T1000 (cell line): Measurements from ENCODE around the gene FBN1.

Experiments
- DNase-seq: peaks from one replicate; lab custom pipeline; 2025; ENCODE audit warnings: mixed read lengths; lab: John Stamatoyannopoulos, UW

Gene FBN1

DNA sequence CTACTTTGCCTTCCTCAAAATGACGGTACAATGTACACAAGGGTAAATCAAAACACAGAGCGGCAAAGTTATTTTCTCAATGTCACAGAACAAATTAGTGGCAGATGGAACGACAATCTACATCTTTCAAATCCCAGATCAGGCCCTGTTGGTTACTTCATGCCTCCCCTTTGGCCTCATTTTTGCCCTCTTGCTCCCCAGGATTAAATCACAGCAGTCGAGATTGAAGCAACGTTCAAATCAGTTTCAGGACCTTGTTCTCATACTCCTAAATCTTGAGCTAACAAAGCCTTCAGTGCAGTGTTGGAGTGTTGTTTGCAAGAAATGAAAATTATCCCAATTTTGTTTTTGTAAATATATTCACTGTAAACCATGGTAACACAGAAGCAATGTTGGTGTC is 91.4 kb downstream of the FBN1 start:
- DNase-seq = no peak

DNA sequence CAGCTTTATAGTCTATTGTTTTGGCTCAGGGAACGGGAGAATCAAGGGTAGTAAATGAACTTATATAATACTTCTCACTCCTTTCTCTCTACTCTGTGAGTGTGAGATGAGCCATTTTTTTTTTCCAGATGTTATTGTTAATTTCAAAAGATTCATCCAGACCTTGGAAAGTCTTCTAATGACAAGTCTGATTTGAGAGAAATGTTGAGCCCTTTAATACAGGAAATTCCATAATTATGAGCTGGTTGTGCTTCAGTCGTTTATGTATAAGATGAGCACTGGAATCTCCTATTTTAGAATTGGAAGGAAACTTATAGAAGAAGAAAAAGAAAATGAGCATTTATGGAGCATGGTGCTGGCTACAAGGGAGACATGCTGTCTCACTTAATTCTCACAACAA is 92.0 kb downstream of the FBN1 start:
- no peak for DNase-seq

DNA sequence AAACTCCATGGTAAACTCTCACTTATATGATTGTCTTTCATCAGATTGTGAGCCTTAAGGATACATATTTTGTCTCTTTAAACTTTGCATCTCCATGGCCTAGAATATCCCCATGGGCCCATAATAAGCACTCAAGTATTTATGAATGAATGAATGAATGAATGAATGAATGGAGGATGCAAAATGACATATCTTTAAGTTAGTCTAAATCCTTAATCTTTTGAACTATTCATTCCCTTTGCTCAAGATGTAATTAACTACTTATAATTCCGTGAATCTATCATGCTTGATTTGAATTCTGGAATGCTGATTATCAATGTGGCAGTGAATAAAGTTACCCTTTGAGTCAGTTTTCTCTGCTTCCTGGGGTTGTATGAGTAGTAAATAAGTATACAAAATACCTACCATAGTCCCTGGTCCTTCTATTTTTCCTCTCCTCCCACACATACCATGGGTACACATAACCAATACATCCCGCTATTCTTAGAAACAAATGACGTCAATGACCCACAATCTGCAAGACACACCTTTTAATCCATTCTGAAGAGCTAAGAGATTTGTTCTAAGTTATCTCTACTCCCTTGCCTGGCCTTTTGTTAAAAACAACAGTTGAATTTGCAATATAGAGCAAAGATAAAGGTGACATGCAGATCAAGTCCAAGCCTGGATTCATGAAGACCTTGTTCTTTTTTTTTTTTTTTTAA is 94.5 kb downstream of the FBN1 start:
- DNase-seq = no peak

DNA sequence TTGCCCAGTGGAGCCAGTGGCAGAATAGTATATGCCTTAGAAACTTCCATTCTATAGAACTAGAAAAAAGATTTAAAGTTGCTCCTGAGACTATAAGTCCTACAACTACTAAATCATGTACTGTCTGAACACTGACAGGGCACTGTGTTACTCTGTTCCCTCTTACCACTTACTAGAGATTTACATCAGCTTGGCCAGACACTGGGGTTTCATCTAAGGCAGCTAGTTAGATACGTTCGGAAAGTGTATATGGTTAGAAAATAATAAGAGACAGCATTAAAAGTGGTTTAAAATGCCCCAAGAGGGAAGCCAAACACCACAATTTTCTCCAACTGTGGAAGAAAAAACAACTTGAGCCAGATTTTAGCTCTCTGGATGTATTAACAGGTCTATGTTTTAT is 97.1 kb downstream of the FBN1 start:
- DNase-seq = no peak

DNA sequence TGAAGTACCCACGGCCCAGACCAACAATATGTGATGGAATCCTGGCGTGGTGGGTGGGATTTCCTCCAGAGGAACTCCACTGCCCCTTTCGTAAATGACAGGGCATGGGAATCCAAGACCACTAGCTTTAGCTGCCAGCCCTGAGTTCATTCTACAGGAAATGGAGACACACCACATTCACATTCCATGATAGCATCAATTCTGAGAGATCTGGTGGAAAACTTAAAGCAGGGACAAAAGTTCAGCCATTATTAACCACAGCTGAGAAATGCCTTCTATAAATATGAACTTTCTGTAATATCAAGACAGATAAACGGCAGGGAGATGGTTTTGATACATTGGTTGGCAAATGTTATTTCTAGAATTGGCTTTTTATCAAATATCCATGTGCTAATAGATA is 98.2 kb downstream of the FBN1 start:
- DNase-seq = no peak

DNA sequence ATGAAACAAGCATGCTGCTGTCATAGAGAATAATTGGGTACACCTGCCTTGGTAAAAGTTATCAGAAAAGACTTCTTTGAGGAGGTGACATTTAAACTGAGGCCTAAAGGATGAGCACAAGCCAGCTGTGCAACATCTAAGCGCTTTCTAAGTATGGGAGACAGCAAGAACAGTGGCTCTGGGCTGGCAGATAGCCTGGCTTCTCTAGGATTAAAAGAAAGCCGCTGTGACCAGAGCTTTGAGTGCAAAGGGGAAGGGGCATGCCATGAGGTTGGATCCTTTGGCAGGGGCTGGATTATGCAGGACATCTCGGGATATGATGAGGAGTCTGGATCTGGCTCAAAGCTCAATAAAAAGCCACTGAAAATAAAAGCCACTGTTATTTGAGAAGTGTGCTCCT is 99.2 kb downstream of the FBN1 start:
- no peak for DNase-seq

DNA sequence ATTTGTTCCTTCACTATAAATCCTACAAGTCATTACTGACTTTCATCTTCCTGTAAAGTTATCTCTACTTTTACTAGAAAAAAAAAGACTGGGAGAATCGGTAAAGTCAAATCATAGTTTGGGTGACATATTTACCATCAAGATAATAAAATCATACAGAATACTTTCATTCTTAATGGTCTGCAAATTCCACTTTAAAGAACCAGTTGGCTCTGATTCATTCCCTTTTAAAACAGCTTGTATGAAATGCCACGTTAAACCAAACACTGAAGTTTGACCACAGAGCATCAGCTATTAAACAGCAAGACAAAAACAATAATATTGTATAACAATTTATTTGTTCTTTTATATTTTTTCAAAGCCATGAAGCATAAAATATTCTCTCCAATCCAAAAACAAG is 100.7 kb downstream of the FBN1 start:
- no peak for DNase-seq

DNA sequence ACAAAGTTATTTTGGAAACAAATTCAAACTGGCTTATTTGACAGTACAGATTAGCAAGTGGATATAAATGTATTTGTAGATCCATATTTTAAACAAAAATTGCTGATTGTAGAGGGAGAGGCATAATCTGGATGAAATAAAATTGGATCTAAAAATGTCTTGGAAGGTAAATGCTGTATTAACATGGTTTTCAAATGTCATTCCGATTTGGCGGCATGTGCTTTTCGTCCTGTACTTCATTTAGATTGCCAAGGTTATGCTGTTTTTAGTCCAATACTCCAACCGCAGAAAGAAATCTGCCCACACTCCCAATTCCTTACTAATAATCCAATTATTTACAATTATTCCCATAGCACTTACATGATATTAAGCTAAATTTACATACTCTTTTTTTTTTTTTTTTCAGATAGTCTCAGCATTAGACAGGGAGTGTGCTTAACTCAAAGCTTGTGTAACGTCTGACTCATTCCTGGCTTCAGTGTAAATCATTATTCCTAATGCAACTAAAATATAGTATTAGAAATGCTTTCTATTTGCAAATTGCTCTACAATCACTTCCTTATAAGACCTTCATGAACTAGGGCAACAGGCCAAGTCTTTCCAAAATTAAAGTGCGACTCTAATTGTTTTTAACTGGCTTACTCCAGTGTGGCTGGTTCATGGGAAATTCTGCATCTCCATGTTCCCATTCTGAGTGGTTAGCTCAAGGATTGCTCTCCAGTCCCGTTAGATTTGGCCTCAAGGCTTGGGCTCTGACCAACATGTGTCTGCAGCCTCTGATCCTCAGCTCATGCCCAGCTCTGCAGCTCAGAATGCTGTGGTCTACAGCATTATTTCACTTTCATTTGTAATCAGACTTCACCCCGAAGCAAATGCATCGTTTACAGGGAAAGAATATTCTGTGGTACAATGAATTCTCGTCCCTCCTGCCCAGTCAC is 103.9 kb downstream of the FBN1 start:
- DNase-seq = no peak

DNA sequence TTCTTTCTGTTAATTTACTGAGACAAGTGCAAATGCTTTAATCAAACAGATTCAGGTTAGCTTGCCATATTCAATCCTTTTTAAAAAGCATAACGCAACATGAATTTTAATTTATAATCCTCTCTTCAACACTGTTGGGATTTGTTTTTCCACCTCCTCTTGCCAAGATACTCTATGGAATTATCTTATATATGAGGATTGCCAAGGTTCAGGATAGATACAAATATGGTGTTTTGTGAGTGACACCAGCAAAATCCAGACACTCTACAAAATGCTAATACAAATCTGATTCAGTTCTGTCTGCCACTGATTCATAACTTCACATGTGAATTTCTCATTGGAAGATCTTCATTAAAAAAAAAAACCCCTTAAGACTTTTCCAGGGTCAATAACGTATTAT is 104.8 kb downstream of the FBN1 start:
- DNase-seq = no peak

DNA sequence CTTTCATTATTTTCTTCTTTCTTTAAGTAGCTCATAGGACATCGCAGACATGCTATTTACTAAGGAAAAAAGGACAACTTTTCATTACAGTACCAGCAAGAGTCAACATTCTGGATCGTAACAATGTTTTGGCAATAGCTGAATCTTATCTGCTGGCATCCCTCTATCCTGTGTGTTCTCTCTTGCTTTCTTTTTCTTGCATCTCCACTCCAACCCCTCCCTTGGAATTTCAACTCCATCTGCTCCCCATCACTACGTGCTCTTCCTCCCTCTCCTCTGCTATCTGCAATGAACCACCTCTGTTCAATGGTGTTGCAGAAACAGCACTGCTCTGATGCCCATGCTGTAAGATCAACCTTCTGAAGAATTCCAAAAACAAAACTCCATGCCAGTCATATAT is 106.6 kb downstream of the FBN1 start:
- DNase-seq = no peak

DNA sequence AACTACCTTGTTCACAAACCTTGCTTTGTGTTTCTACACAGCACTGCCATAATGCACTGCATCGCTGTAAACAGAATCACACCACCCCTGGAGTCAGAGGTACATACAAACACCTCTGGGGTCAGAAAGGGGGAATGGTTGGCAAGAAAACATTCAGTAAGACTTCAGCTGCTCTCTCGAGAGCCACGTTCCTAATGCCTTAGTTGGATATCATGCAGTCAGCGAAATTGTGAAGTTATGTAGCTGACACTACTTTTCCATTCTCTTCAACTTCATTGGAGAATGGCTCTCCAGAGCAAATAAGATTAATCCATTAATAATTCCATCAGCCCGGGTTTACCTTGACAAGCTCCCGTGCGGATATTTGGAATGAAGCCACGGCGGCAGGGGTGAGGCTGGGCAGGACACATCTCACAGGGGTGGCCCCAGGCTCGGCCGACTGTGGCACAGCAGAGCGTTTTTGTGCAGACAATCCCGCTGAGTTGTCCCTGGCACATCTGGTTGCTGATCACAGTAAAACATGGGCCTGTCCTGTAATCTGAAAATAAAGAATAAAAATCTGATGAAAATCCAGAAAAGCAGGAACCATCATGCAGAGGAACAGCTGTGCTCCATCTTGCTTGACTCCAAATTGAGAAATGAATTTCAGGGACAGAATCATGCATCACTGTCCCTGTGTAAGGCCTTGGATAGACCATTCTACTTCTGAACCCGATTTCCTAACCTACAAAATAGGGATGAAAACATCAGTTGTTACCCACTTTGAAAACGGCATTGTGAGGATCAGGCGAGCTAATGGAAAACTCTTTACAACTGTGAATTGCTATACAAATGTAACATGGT is 108.0 kb downstream of the FBN1 start:
- no peak for DNase-seq

DNA sequence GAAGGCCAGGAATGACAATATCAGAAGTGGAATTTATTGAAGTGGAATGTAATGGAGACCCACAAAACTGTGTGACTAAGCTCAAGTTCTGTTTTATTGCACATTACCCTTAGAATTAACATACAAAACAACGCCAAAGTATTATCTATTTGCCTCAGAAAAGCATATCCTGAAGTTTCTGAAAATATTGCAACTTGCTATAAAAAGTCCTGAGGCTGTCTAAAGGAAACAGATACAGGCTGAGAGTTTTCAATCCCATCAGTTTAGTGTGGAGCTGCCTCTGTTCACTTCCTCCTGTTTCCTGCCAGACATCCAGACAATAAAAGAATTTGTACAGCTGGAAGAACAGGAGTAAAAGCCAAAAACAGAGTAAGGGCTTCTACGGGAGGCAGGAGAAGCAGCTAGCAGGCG is 108.8 kb downstream of the FBN1 start:
- no peak for DNase-seq

DNA sequence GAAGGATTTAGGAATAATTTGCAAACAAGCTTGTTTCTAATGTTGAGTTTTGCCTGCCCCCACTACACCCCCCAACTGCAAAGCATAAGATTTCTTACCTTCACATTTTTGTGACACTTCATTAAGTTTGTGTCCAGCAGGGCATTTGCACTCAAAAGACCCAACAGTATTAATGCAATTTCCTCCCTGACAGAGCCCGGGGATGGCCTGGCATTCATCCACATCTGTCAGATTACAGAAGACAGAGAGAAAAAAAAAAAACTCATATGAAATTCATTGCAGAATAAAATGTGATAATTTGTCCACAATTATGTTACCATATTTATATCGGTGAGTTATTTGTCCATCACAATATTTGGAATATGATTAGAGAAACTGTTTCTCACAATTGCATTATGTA is 111.5 kb downstream of the FBN1 start:
- no peak for DNase-seq

DNA sequence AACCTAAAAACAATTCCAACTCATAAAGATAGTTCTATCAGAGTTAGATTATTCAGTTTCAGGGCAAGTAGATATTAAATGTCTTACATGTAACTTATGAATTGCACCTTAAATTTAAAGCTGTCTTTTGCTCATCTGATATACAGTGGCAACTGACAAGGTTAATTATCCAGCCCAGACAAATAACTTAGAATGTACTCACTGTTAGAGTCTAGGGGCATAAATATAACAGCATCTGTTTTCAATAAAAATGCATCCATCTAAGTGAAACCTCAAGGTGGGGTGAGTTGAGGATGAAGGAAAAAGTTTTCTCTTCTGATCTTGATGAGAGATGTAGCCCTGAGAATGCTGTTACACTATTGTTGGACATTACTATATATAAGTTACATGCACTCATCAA is 112.6 kb downstream of the FBN1 start:
- DNase-seq = no peak

DNA sequence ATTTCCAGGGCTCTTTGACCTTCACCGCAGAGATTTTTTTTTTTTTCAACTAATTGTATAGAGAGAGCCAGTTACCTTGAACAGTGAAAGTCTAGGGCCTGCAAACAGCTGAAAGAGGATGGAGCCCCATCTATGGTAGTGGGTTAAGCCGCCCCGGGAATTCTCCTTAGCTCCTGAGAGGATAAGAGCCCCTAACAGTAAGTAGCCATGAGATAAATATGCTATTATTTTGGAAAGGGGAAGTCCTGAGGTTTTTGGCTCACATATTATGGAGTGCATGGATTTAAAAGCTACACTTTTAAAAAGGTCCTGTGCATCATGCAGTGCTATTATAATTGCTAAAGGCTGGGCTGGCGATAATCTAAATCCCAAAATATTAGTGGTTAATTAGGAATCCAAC is 115.0 kb downstream of the FBN1 start:
- DNase-seq = no peak

DNA sequence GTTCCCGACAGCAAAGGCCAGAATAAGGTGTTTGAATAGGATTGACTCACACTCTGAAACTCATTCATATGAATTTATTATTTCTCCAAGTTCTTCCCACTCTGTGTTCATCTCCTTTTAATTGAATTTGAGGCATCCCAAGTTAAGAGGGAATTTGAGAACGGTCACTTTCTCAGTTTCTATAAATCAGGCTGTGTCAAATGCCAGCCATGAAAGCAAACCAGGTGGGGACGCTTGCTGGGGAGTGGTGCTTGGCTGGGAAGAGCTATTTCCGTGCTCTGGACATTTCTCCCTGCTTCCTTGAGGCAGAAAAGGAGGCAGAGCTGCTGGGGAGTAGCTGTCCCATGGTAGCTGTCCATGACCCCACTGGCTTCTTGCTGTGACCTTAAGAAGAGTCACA is 116.6 kb downstream of the FBN1 start:
- DNase-seq = no peak

DNA sequence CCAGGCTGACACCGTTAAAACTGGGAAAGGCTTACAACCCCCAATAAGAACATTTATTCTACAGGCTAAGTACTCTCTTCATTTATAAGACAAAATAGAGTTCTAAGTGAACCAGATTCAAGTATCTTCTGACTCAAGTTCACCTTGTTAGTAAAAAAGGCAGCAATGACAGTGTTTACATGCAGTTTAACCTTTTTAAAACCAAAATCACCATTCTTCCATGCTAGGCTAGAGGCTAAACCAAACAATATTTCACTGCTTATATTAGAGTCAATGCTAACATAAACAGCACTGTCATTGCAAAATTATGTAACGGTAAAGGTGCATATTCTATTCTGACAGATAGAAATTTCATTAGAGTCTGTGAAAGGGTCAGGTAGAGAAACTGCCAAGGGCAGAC is 118.0 kb downstream of the FBN1 start:
- no peak for DNase-seq

DNA sequence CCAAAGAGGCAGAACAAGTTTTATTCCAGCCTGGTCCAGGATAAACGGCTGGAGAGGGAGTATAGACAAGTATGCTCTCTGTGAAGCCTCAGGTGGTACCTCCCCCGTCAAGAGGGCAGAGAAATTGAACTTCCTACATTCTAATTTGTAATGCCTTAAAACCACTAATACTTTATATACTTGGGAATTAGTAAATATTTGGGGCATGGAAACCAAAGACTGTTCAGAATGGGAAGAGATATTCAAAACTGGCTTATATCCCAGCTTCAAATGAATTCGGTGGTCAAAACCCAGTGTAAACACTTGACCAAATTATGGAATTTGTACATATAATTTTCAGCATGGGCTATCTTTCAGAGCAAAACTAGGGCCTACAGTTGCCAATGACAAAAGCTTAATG is 122.6 kb downstream of the FBN1 start:
- DNase-seq = no peak

DNA sequence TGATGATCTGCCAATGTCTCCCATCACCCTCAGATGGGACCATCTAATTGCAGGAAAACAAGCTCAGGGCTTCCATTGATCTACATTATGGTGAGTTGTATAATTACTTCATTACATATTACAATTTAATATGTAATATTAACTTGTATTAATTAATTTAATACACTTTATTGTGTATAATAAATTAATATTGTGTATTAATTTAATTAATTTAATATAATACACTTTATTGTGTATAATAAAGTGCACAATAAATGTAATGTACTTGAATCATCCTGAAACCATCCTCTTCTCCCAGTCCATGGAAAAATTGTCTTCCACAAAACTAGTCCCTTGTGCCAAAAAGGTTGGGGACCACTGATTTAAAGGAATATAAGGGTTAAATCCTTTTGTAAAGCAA is 123.4 kb downstream of the FBN1 start:
- no peak for DNase-seq

DNA sequence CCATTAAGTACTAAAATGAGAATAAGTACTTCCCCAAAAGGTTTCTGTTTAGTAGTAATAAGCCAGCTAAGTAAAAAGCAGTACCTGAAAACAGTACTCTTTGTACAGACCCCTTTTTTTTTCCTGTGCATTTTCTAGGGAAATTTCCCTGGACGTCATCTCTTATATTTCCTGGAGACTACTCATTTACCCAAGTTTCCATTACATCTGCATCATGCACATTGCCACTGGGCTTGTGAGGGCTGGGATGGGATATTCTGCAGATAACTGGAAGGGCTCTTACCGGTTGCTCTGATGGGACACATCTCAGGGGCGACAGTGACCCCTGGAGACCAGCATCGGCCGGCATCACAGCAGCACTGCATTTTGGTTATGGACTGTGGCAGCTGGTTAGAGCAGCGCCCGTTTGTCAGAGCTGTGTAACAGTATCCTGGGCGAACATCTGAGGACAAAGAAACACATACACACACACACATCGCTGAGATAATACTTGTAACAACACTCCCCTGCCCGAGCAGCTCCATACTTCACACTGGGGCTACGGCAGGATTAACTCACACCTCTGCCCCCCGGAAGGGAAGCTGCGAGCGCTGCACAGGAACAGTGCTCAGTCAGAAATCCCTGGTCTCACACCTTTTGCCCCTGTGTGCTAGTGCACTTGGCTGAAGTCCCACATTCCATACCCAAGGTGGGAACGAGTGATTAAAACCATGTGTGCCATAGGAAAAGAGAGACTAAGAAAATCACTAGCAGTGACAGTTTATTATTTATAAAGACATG is 124.9 kb downstream of the FBN1 start:
- DNase-seq = no peak

DNA sequence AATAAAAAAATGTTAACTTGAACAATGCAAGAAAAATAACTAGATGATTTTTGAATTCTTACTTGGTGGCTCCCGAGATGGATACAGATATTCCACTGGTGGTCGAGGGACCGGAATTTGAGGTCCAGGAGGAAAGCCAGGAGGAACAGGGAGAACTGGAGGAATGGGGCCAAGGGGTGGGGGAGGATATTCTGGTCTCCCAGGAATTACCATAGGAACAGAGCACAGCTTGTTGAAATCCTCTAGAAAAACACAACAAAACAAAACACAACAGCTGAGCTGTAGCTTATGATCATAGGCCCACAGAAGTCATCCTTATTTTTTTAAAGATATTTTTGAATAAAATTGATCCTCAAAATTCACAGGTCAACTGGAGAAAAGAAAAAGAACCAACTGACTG is 129.4 kb downstream of the FBN1 start:
- no peak for DNase-seq

DNA sequence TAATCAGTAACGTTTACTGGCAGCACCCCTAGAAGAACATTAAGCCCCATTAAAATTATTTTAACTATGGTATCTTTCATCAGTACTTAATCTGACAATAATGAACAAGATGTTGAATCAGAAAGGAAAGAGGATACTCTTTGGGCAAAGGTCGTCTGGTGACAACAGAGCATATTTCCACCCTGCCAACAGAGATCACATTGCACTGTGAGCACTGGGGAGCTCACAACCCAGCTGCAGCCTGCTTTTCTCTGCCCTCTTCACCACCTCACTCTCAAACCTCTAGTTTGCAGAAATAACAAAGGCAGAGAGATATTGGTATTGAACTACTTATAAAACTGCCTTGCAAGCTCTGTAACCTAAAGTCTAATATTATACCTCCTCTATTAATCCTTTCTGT is 130.0 kb downstream of the FBN1 start:
- no peak for DNase-seq
